Activated CD4-positive, CD25-positive, alpha-beta regulatory T cell treated with anti-CD3 and anti-CD28 coated beads, Interleukin-2, amount 50 U/mL, for 72 hours (primary cell): ENCODE measurements around the gene SPEF2.

Source experiments
- DNase-seq: peaks from one replicate; pipeline ENCODE4 v3.0.0; 2021

Gene SPEF2, protein sequence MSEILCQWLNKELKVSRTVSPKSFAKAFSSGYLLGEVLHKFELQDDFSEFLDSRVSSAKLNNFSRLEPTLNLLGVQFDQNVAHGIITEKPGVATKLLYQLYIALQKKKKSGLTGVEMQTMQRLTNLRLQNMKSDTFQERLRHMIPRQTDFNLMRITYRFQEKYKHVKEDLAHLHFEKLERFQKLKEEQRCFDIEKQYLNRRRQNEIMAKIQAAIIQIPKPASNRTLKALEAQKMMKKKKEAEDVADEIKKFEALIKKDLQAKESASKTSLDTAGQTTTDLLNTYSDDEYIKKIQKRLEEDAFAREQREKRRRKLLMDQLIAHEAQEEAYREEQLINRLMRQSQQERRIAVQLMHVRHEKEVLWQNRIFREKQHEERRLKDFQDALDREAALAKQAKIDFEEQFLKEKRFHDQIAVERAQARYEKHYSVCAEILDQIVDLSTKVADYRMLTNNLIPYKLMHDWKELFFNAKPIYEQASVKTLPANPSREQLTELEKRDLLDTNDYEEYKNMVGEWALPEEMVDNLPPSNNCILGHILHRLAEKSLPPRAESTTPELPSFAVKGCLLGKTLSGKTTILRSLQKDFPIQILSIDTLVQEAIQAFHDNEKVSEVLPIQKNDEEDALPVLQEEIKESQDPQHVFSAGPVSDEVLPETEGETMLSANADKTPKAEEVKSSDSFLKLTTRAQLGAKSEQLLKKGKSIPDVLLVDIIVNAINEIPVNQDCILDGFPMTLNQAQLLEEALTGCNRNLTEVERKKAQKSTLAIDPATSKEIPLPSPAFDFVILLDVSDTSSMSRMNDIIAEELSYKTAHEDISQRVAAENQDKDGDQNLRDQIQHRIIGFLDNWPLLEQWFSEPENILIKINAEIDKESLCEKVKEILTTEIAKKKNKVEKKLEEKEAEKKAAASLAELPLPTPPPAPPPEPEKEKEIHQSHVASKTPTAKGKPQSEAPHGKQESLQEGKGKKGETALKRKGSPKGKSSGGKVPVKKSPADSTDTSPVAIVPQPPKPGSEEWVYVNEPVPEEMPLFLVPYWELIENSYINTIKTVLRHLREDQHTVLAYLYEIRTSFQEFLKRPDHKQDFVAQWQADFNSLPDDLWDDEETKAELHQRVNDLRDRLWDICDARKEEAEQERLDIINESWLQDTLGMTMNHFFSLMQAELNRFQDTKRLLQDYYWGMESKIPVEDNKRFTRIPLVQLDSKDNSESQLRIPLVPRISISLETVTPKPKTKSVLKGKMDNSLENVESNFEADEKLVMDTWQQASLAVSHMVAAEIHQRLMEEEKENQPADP (N-terminal part only)

DNA sequence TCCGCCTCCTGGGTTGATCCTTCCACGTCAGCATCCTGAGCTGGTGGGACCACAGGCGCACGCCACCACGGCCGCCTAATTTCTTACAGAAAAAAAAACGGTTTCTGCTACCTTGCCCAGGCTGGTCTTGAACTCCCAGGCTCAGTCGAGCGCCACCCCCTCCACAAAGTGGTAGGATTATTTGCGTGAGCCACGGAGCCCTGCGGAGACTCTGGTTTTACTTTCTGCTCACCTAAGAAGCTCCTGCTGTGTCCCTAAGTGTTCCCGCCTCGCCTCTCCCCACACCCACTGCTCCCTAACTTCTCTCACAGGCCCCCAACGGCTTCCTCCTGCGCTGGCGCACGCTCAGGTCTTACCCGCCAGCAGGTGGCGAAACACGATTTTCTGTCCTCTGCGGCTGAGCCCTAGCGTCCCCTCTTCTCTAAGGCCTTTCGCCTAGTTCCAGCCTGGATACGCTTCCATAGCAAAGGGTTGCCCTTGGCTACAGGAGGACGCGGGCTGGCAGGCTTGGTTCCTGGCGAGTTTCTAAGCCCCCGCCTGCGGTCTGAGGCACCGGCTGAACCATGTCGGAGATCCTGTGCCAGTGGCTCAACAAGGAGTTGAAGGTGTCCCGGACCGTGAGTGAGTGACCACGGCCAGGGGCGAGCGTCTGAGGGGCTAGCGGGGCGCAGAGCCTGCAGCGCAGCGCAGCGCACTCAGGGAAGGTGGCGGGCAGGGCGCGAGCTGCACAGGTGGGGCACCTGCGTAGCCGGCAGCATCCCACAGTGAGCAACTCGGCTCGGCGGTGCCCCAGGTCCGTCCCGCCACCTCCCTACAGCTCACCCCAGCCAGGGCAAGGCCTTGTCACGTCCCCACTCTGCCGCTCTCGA is at the start of gene SPEF2:
TSS of gene SPEF2 (plus strand) at position 429 of the 869 bp plus-strand sequence. CDS start at position 564, 135 bp downstream.
- peak; percentile 61 for DNase-seq

DNA sequence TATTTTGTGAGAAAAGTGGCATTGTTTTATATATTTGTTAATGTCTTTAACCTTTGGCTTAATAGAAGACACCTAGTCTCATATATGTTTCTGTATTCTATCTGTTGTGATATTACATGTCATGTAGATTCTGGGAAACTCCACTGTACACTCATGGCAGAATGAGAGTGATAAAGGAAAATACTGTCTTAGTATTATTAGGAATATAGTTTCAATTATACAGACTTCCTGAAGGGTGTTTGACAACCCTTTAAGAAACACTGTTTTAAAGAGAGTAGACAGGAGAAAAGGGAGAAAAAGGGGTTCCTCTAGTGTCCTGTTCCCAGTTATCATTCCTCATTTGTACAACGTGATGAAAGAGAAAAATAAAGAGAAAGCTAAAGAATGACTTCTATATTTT is 42.1 kb upstream of the SPEF2 start:
- DNase-seq: no peak

DNA sequence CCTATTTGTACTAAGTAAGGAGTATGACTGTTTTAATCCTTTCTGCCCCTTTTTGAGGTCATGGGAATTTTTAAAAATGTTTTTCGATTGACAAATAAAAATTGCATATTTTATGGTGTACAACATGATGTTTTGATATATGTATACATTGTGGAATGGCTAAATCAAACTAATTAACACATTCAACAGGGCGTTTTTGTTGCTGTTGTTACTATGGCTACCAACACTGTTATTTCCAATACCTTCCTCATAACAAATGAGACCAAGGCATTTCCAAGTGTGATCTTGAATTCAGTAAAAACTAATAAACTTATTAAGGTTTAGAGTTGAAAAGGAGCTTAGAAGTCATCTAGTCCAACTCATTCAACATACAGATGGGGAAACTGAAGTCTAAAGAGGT is 30.2 kb upstream of the SPEF2 start:
- no peak for DNase-seq

DNA sequence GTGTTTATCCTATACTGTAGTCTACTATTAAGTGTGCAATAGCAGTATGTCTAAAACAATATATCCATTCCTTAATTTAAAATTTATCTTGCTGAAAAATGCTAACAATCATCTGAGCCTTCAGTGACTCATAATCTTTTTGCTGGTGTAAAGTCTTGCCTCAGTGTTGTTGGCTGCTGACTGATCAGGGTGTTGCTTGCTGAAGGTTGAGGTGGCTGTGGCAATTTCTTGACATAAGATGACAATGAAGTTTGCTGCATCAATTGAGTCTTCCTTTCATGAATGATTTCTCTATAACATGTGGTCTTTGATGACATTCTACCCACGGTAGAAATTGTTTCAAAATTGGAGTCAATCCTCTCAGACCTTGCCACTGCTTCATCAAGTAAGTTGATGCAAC is 24.3 kb upstream of the SPEF2 start:
- DNase-seq: no peak

DNA sequence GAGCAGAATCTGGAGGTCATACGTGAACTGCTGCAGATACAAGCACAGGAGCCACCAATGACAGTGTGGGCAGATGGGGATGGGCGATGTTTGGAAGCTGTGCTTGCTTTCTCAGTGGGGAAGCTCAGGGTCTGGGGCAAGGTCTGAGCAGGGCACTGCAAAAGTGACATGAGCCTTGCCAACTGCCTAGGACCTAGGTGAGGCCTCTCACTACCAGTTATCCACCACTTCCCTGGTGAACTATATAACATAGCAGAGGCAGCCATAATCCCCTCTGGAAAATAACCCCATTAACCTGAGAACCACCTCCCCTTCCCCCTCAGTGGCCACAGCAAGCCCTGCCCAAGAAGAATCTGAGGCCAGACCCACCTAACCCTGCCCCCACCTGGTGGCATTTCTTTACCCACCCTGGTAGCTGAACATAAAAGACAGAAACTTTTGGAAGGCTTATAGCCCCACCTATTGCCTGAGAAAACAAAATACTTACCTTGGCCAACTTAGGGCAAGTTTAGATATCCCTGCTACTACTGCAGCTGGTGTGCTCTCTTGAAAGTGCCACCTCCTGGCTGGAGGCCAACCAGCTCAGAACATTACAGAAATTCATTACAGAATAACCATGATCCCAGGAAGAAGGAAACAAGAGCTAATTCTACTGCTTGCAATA is 18.8 kb upstream of the SPEF2 start:
- DNase-seq: no peak

DNA sequence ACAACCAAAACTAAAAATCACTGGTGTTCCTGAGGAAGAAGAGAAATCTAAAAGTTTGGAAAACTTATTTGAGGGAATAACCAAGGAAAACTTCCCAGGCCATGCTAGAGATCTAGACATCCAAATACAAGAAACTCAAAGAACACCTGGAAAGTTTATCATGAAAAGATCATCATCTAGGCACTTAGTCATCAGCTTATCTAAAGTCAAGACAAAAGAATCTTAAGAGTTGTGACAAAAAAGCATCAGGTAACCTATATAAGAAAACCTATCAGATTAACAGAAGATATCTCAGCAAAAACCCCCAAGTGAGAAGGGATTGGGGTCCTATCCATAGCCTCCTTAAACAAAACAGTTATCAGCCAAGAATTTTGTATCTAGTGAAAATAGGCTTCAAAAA is 17.1 kb upstream of the SPEF2 start:
- DNase-seq: no peak

DNA sequence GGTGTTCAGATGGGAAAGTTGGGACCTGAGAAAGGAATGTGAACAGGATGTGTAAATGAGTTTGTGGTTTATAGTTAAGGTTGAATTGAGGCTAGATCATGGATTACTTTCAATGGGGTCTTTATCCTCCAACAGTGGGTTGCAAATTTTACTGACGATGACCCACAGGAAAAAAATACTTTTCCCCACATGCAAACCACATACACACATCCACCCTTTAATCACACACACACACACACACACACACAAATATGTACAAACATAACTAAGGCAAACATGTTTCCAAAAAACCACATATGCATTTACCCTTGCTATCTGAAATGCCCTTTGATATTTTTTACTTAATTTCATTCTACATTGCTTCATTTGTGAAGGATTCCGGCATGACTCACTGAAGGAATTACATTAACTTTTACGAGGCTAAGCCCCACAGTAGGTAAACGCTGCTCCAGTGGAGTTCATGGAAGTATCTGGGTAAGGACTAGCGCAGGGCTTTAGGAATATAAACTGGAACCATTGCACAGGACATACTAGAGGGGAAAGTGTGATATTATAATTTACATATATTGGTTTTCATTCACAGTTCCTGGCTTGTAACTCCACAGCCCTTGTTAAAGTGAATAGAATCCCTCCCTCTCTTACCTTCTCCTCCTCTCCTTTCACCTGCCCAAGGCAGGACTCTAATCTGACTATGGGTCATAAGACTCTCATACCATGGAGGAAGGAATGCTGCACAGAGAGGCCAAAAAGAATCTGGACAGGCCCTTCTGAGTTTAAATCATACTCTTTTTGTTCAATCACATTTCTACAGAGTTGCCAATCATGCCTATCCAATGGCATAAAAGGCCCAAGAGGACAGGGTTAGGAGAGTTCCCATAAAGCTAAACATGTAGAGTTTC is 8.5 kb upstream of the SPEF2 start:
- no peak for DNase-seq

DNA sequence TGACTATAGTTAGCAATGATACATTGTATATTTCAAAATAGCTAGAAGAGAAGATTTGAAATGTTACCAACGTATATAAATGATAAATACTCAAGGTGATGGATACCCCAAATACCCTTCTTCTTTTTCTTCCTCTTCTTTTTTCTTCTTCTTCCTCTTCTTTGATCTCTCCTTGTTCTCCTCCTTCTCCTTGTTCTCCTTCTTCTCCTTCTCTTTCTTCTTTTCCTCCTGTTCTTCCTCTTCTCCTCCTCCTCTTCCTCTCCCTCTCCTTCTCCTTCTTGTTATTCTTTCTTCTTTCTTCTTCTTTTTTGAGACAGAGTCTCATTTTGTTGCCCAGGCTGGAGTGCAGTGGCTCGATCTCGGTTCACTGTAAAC is 616 bp upstream of the SPEF2 start:
- DNase-seq: no peak

DNA sequence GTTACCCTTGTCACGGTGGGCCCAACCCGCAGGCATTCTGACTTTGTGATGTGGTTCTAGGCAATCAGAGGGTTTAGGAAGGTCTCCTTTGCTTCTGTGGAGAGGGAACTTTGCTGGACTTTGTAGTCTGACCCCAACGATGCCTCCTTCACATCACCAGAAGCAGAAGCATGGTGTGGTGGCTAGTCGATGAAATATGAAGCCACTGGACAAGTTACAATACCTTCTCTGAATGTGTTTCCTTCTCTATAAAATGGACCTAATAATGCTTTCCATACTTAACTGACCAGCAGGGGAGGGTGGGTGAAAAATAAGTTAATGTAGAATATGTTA is 607 bp downstream of the SPEF2 start:
- no peak for DNase-seq

DNA sequence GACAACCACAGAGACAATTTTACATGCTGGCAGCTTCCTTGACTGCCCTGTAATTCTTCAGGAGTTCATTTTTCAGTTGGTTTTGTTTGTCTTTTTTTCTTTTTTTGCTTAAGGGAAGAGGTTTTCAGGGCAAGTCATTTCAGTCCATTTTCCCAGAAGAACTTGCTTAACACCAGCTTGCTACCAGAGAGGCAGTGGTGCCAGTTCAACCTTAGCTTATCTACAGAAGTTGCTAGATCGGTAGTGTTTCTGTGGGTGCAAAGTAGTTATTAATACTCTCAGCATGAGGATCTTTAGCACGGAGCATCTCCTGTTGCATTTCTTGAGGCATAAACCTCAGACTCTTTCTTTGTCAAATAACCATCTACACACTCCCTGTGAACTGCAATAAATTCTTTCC is 1.1 kb downstream of the SPEF2 start:
- DNase-seq: no peak

DNA sequence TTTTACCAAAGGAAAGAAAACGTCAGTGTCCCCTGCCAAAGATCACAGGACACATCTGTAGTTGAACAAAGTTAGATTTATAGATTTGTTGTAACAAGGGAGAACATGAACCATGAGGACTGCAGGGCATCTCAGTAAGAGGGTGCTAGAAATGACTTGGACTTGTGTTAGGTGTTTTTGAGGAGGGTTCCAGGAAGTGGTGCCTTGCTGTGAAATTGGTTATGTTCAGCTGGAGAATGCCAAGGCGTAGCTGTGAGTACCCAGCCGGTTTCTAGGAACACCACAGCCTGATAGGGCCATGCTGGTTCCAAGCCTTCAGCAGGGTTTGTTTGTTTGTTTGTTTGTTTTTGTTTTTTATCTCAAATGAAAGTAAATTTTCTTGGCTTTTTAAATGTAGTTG is 5.3 kb downstream of the SPEF2 start:
- no peak for DNase-seq

DNA sequence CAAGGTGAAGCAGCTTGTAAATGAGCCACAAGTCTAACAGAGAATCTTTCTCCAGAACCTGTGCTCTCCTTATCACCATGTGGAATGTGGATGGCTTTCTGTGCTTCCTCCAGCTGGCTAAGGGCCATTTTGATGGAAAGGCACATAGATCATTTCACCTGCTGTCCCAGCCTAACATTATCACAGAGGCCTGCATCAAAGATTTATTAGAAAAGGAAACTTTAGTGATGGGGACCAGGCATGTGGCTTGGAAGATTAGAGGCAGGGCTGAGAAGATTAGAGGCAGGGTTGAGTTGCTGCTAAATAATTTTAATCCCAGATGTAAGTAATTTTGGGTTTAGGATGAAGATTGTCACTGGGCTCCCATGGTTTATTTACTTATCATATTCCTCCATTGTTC is 6.3 kb downstream of the SPEF2 start:
- no peak for DNase-seq

DNA sequence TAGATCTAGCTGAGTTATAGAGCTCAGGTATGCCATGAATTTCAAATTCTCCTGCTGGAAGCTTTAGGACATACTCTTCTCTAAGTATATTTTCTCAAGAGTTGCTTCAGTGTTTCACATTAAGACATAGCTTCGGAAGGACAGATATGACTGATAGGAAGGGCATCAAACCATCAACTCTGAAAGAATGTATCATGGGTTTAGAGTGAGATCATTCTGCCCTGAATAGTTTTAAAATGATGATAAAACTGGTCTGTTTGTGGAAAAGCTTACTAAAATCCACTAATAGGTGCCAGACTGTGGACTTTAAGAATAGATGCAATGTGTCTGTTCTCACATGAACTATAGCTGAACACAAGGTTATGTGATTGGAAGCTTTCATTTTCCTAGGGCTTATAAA is 8.4 kb downstream of the SPEF2 start:
- no peak for DNase-seq

DNA sequence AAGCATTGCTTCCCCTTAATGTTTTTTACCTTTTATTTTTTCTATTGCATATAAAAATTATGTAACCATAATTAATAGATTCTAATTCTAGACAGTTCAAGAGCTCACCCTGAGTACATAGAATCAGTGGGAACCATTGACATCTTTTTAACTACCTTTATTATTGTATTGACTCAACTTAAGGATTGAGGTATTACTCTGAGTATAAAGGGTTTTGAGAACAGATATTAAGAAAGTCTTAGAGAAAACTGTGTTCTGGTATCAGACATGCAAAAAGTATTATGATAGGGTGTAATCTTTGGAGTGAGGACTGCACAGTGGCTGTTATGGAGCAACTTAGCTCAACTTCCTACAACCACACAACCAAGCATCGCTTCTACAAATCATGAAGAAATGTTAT is 8.9 kb downstream of the SPEF2 start:
- no peak for DNase-seq

DNA sequence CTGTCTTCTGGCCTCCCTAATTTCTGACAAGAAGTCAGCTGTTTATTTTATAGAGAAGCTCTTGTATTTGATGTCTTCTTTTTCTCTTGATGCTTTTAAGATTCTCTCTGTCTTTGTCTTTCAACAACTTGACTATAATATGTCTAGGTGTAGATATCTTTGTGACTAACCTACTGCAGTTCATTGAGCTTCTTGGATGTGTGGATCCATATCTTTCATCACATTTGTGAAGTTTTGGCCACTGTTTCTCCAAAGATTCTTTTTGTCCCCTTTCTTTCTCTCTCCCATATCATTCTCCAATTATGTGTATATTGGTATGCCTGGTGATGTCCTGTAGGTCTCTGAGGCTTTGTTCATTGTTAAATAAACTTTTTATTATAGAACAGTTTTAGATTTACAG is 16.7 kb downstream of the SPEF2 start:
- DNase-seq: no peak

DNA sequence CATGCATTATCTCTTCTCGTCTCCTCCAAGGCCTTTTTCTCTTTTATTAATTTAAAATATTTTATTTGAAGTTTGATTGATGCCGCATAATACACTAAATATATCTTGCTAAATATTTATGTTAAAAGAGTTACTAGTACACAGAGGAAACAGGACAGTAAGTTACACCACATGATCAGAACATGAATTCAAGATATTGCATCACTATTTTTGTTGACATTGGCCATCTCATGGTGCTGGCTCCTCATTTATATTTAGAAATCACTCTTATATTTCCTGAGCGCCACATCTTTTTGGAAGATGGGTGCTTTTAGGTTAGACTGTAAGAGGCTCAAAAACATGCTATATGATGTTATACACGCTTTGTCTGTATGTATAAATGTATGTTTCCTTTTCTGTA is 23.0 kb downstream of the SPEF2 start:
- DNase-seq: no peak

DNA sequence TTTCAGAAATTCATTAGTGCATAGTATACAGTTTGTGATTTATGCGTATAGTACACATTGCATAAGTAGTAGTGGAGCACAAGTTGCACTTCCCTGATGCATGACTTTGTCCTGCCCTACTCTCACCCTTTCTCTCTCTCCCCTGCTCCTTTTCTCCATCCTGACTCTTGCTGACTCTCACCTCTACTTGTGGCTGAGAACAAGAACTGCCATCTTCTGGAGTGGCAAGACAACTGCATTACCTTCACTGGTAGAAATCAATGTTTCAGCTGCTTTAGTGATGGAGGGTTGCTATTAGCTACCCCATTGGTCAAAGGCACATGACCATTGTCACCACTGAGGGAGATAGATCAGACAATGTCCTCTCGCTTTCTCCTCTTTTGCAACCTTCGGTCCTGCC is 26.9 kb downstream of the SPEF2 start:
- no peak for DNase-seq

DNA sequence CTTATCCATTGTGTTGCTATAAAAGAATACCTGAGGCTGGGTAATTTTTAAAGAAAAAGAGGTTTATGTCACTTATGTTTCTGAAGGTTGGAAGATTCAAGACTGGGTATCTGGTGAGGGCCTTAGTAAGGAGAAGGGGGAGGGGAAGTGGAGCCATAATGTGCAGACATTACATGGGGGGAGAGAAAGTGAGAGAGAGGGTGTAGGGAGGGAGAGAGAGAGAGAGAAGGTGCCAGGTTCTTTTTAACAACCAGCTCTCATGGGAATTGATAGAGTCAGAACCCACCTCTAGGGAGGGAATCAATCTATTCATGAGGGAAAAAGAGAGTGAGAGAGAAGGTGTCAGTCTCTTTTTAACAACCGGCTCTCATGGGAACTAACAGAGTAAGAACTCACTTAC is 29.5 kb downstream of the SPEF2 start:
- no peak for DNase-seq

DNA sequence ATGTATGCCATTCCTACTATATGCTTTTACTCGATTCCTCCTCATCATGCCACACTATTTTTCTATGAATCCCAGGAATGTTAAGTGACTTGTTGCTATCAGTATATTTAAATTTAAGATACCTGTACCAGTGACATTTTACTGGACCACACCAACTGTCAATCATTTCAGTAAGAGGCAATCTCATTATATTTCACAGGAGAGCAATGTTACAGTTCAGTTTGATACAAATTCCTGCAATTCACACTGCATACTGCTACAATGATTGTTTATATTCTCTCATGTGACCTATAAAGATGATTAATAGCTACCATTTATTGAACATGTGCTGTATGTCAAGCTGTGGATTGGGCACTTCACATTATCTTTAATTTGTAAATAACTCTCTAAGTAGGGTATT is 30.0 kb downstream of the SPEF2 start:
- no peak for DNase-seq

DNA sequence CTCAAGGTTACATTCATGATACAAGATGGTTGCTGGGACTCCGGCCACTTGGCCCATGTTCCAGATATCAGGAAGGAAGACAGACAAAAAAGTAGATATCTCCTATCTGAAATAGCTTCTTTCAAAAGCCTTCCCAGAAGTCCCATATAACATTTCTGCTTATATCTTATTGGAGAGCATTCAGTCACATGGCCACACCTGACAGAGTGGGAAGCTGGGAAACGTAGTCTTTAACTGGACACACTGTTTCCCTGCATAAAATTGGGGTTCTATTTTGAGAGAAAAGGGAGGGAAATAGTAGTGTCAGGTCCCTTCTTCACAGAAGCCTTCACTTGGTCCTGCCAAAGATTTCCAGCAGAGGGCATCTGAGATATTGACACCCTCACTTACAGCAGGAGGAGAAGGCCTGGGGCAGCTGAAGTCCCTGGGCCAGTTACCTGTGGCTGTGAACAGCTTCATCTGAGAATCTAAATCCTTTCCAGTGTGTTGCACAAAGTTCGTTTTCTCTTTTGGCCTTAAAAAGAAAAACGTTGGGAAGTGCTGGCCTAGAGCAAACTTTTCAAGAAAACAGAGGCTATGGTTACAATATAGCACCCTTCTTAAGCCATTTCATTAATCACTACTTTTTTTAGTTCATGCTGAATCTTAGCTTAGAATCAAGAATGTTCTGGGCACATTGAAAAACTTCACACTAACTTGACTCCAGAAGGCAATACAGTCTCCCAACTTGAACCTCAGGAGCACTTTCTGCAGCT is 33.5 kb downstream of the SPEF2 start:
- no peak for DNase-seq
